Endometrial microvascular endothelial cells (primary cell): ENCODE results near the gene LSM4. TPM values are rescaled to one million over a fixed set of nuclear protein-coding genes. Genes with fewer than 3 reads are reported as not detected.

Experiments
- in situ Hi-C: cut with HindIII; loops from 2 replicates; pipeline ENCODE4 v1.10.0; 2017; ENCODE audit warnings: low sequenced_read_pairs, low pct_unique_long_range_greater_than_20kb; ENCODE audit errors: inconsistent ontology term
- total RNA-seq: library from RNA; depleted of rRNA; stranded (reverse); fragments of >200 nt; gene quantifications from one replicate; pipeline ENCODE4 v1.2.3, GENCODE V29; 2015; ENCODE audit errors: inconsistent ontology term

The LSM4 gene
- total RNA-seq, 1 donor from 2014 or later, result 293 TPM

DNA sequence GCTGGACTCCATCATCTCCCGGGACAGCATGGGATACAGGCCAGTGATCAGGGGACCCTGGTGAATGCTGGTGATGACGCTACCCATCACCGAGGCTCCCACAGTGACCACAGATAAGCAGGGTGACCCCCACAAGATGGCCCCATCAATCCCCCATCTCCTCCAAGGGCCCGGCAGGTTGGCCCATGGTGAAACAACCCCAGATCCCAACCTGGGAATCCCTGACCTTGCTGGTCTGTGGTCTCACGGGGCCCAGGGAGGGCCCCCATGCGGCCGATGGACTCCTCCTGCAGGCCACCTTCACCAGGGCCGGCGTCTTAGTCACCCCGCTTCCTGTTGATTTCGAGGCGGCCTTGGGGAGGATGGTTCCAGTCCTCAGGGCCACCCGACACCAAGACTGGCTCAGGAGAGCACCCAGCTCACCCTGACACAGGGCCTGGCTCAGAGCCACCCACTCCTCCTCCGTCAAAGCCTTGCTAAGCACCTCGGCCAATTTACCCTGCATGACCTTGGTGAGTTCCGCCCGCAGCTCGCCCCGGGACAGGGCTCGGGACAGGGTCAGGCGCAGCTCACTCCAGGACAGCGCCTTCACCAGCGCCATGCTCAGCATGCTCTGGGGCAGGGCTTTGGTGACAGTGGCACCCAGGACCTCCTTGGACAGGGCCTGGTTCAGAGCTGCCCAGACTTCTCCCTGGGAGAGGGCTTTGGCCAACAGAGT lies 58.6 kb downstream of the LSM4 start:
- in situ Hi-C loops, result no loop called here

DNA sequence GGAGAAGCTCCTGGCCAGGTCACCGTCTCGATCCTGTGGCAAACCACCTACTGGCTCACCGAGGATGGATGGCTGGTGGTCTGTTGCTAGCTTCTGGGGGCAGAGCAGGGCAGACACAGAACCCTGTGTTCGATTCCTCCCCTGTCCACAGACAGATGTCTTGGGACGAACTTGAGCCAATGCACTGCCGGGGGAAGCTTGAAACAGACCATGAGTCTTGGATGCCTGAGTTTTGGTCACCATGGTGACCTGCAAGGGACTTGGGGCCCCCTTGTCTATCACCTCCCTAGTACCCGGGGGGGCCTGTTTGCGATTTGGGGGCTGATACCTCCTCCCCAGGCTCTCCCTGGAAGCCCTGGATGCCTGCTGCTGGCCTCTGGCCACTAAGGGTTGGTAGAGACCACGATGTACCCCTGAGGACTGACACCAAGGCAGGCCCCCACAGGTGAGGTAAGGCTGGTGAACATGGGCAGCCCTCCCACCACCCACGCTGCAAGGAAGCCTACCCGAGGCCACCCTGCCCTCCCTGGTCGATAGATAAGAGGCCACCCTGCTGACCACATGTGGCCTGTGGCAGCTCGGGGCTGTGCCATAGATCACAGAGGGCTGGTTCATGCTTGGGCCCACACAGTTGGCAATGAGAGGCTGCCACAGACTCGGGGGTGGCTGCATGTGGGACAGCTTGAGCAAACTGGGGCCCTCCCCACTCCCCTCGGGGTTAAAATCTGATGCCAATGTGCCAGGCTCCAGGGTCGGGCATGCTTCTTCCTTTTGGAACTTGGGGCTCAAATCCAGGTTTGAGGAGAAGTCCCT lies 59.3 kb downstream of the LSM4 start:
- in situ Hi-C loops, result no loop called here

DNA sequence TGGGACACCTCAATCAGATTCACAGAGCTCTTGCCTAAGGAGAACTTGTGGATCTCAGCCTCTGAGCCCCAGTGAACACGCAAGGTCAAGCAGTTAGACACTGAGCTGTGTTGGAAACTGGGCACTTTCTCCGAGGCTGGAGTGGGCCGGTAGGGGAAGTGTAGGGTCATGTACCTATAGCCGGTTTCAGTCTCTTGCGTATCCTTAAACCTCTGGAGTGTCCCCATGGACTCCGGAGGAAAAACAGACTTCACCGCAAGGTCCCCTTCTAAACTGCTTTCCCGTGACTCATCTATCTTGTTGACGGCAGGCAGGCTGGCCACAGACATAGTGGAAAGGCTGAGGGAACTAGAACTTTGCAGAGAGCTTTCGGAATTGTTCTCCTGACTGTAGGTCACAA lies 60.0 kb downstream of the LSM4 start:
- in situ Hi-C loops, result no loop called here

DNA sequence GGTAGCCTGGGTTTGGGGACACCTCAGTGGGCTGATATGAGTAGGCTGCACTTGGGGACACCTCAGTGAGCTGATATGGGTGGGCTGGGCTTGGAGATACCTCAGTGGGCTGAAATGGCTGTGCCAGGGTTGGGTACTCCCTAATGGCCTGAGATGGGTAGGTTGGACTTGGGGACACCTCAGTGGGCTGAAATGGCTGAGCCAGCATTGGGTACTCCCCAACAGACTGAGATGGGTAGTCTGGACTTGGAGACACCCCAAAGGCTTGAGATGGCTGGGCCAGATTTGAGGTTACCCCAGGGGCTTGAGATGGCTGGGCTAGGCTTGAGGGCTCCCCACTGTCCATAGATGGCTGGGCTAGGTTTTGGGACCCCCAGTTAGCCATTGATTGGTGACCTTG lies 60.7 kb downstream of the LSM4 start:
- in situ Hi-C loops, result no loop called here

DNA sequence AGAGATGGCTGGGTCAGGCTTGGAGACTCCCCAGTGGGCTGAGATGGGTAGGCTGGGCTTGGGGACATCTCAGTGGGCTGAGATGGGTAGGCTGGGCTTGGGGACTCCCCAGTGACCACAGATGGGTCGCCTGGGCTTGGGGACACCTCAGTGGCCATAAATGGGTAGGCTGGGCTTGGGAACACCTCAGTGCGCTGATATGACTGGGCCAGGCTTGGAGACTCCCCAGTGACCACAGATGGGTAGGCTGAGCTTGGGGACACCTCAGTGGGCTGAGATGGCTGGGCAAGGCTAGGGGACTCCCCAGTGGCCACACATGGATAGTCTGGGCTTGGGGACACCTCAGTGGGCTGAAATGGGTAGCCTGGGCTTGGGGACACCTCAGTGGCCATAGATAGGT lies 61.4 kb downstream of the LSM4 start:
- in situ Hi-C loops, result no loop called here

DNA sequence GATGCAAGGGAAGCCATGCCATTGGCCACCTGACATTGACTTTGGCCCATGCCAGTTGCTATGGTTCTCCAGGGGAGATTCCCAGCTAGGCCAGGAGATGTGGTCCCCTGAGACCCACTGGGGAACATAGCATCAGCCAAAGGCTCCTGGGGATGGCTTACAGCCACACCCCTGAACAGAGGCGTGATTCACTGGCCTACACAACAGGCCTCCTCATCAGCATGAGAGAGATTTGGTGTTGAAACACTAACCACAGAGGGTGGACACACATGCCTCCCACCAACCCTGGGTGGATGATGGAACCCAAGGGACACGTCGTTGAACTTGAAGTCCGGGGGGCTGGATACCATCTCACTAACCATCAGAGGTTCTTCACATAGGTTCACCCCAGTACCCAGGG lies 63.0 kb downstream of the LSM4 start:
- in situ Hi-C loops, result no loop called here

DNA sequence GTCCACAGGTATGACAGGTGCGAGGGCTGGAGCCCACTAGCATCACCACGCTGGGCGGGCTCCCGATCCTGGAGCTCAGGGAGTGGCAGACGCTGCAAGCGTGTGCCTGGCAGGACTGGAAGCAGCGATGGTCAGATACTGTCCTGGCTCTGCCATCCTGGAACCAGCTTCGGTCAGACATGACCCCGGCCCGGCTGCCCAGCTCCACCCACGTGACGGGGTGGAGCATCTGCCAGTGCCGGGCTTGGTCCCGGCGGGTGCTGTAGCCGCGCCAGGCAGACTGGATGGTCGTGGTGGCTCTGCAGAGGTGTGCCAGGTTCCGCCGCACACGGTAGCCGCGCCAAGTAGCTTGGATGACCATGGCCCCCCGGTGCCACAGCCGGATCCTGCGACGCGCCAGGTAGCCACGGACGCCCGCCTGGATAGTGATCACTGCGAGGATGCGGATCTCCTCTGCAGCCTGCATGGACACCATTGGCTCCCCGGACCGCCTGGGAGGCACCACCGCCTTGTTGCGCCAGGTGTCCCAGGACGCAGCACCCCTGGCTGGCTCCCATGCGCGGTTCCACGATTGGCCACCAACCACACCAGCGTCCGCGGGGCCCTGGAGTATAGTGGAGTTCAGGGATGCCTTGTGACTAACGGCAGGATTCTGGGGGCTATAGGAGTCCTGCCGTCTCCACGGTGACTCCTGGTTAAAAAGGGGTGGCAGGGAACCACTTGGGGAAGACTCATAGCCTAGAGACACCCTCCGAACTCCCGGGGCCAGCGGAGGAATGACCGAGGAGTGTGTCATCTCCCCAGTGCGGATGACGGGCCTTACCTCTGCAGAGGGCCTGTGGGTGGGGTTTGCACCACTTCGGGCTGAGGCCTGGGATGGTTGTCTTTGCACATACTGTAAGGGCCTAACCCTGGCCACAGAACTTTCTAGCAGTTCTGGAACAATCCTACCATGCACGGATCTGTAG lies 65.1 kb downstream of the LSM4 start:
- in situ Hi-C loops, result no loop called here

Other genes starting within 250 kb of the LSM4 start
- gene IL12RB1, start 236.1 kb downstream of the LSM4 start, total RNA-seq, result 0.74 TPM
- gene MAST3, start 225.3 kb downstream of the LSM4 start, total RNA-seq, result 4.2 TPM
- 11.2 TPM for gene PIK3R2, start 169.9 kb downstream of the LSM4 start, total RNA-seq
- gene IFI30, start 149.3 kb downstream of the LSM4 start, total RNA-seq, result 13.2 TPM
- gene MPV17L2, start 129.9 kb downstream of the LSM4 start, total RNA-seq, result 52.6 TPM
- gene RAB3A, start 119.0 kb downstream of the LSM4 start, total RNA-seq, result 2.6 TPM
- gene PDE4C, start 96.6 kb downstream of the LSM4 start, total RNA-seq, result not detected
- gene IQCN, start 48.6 kb downstream of the LSM4 start, total RNA-seq, result 0.46 TPM
- gene JUND, start 41.5 kb downstream of the LSM4 start, total RNA-seq, result 99.6 TPM
- 5.8 TPM for gene PGPEP1, start 17.5 kb upstream of the LSM4 start, total RNA-seq
- 305 TPM for gene GDF15, start 63.1 kb upstream of the LSM4 start, total RNA-seq
- not detected for gene LRRC25, start 74.5 kb upstream of the LSM4 start, total RNA-seq
- 174 TPM for gene SSBP4, start 96.3 kb upstream of the LSM4 start, total RNA-seq
- gene ISYNA1, start 115.1 kb upstream of the LSM4 start, total RNA-seq, result 22.4 TPM
- gene ELL, start 199.0 kb upstream of the LSM4 start, total RNA-seq, result 18.6 TPM
- gene FKBP8, start 220.5 kb upstream of the LSM4 start, total RNA-seq, result 223 TPM
- 194 TPM for gene KXD1, start 234.8 kb upstream of the LSM4 start, total RNA-seq
- 931 TPM for gene UBA52, start 248.8 kb upstream of the LSM4 start, total RNA-seq